Vagina (tissue), 2 donors: Measurements from ENCODE around the gene TLCD2. TPM values are rescaled to one million over a fixed set of nuclear protein-coding genes. Genes with fewer than 3 reads are reported as not detected.
"Not testable (repeated sequence)": the region's sequence is repeated elsewhere in the genome, so short reads cannot be mapped to it uniquely, and the experiment has no call there.

Experiments
- DNase-seq, 2 donors: peaks; one replicate each; pipeline ENCODE4 v3.0.0-alpha.2; 2017; ENCODE audit errors: extremely low spot score in 2 of 2
- H3K27ac ChIP-seq: fragments of 200-600 bp; sonication (generic); one replicate; pipeline ENCODE4 v1.5.1; 2019
- H3K27me3 ChIP-seq: fragments of 200-600 bp; sonication (generic); one replicate; pipeline ENCODE4 v1.5.1; 2019
- H3K36me3 ChIP-seq, 2 donors: fragments of 200-600 bp; sonication (generic); one replicate each; pipeline ENCODE4 v1.5.1; 2017 to 2019
- H3K4me1 ChIP-seq: fragments of 200-600 bp; sonication (generic); one replicate; pipeline ENCODE4 v1.5.1; 2019
- H3K4me3 ChIP-seq, 2 donors: fragments of 200-600 bp; sonication (generic); 1 replicate in 1 of 2; 2 replicates in 1 of 2; pipeline ENCODE4 v1.5.1; 2016 to 2019
- H3K9me3 ChIP-seq: fragments of 200-600 bp; sonication (generic); one replicate; pipeline ENCODE4 v1.5.1; 2019
- CTCF ChIP-seq, 3 experiments: fragments of 450-650 bp in 2 of 3; fragments of 200-600 bp in 1 of 3; sonication (generic) in 1 of 3; IDR thresholded peaks; one replicate each; pipeline ENCODE4 v1.5.1; 2017 to 2019; ENCODE audit warnings: antibody characterized with exemption in 3 of 3, mild to moderate bottlenecking in 2 of 3, moderate library complexity in 2 of 3
- POLR2A ChIP-seq, 2 donors: fragments of 450-650 bp; IDR thresholded peaks; one replicate each; pipeline ENCODE4 v1.6.1; 2017; ENCODE audit warnings: antibody characterized with exemption in 2 of 2, mild to moderate bottlenecking in 2 of 2, moderate library complexity in 2 of 2
- POLR2AphosphoS5 ChIP-seq, 2 donors: sonication (generic); formaldehyde crosslinking; IDR thresholded peaks; one replicate each; pipeline ENCODE4 v1.9.0; 2017; ENCODE audit warnings: antibody characterized with exemption in 2 of 2, mild to moderate bottlenecking in 2 of 2, low read depth in 1 of 2; ENCODE audit not compliant: insufficient read depth in 1 of 2
- intact Hi-C: fragments of 100-400 bp; cut with DNase I; formaldehyde crosslinking; loops from one replicate; pipeline ENCODE4 v1.15.1; 2023
- total RNA-seq: library from RNA; depleted of rRNA; stranded (reverse); fragments of >200 nt; gene quantifications from one replicate; pipeline ENCODE4 v1.2.3, GENCODE V29; 2016

Gene TLCD2
- total RNA-seq, 1 donor from 2014 or later, result 10.8 TPM

DNA sequence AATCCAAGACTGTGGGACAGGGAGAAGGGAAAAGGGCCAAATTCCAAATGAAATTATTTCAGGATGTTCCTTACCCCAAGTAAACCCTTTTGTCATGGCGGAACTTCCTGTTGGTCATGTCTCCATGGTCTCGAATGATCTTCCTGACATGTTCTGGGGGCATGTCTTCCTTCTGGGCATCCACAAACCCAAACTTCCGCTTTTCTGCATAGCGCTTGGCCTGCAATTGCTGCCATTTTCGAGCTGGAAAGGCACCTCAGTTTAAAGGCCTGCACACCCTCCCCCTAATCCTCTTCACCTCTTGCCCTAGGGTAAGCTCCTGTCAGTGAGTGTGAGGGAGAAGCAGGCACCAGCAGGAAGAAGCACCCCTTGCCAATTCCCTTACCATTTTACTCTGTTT, 26.7 kb downstream of the TLCD2 start:
- peak overlapping the region; percentile 86 for H3K27ac ChIP-seq
- peaks cover 29% of the 10 kb centered on the region for H3K4me1 ChIP-seq
- intact Hi-C loops, result no loop called here
- peaks cover 5 to 51% of the 10 kb centered on the region in 2 donors for H3K36me3 ChIP-seq
- TF ChIP-seq POLR2AphosphoS5 (IDR thresholded peaks at IDR 0.05; ENCODE audit: insufficient read depth in 1 of 2, low read depth in 1 of 2) (no peak), POLR2A (IDR thresholded peaks at IDR 0.05) (no peak), CTCF (IDR thresholded peaks at IDR 0.05) (no peak)
- no peaks in the 10 kb centered on the region for H3K27me3 ChIP-seq
- no peaks in the 10 kb centered on the region for H3K9me3 ChIP-seq
- no peak for DNase-seq
- H3K4me3 ChIP-seq, result peak overlapping the region; percentile 57 to 96

DNA sequence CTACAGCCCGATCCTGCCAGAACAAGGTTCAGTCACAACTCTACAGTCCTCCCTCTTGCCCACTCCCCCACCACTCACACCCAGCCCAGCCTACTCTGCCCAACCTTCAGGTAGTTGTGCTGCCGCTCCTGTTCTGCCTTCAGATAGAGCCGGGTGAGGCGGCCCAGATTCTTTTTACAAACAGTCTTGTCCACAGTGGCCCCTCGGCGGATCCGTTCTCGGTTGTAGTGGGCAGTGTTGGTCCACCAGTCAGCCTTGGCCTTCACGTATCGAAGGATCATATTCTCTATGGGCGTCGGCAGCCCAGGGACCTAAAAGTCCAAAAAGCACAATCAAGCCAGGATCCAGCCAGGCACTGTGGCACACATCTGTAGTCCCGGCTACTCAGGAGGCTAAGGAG, 33.8 kb downstream of the TLCD2 start:
- no peak for TF ChIP-seq POLR2AphosphoS5 (IDR thresholded peaks at IDR 0.05; ENCODE audit: insufficient read depth in 1 of 2, low read depth in 1 of 2)
- TF ChIP-seq CTCF (IDR thresholded peaks at IDR 0.05), result no peak
- no peak for TF ChIP-seq POLR2A (IDR thresholded peaks at IDR 0.05)
- H3K27me3 ChIP-seq, result no peaks in the 10 kb centered on the region
- peaks cover 9 to 100% of the 10 kb centered on the region in 2 donors for H3K36me3 ChIP-seq
- intact Hi-C loops, result loop anchor here (10.0 kb wide), 1 partner anchor 188 kb away; no protein-coding TSS in a partner anchor
- peaks cover 1% of the 10 kb centered on the region for H3K4me1 ChIP-seq
- no peak for DNase-seq
- H3K9me3 ChIP-seq, result no peaks in the 10 kb centered on the region
- H3K4me3 ChIP-seq, result no peak overlapping the region
- no peak overlapping the region for H3K27ac ChIP-seq

- no peak overlapping the region for H3K27ac ChIP-seq
- no peaks in the 10 kb centered on the region for H3K9me3 ChIP-seq
- H3K27me3 ChIP-seq, result no peaks in the 10 kb centered on the region
- peaks cover 11% of the 10 kb centered on the region for H3K4me1 ChIP-seq
- TF ChIP-seq POLR2AphosphoS5 (IDR thresholded peaks at IDR 0.05; ENCODE audit: insufficient read depth in 1 of 2, low read depth in 1 of 2) (peak in 1 of 2 donors; percentile 12), POLR2A (IDR thresholded peaks at IDR 0.05) (no peak), CTCF (IDR thresholded peaks at IDR 0.05) (no peak)
- intact Hi-C loops, result loop anchor here (10.0 kb wide), 1 partner anchor 192 kb away; no protein-coding TSS in a partner anchor
- H3K36me3 ChIP-seq, result peaks cover 7 to 90% of the 10 kb centered on the region in 2 donors
- H3K4me3 ChIP-seq, result no peak overlapping the region
- no peak for DNase-seq
These were observed 37.0 kb downstream of the TLCD2 start for GRCh38 chr17:1673041-1673785.

DNA sequence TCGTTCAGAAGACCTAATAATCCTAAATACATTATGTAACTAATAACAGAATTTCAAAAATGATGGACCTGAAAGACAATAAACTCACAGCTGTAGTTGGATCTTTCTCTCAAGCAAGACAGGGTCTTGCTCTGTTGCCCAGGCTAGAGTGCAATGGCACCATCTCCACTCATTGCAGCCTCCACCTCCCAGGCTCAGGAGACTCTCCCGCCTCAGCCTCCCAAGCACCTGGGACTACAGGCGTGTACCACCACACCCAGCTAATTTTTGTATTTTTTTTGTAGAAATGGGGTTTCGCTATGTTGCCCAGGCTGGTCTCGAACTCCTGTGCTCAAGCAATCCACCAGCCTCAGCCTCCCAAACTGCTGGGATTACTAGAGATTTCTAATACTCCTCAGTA, 46.2 kb downstream of the TLCD2 start:
- intact Hi-C loops, result not testable (repeated sequence)

DNA sequence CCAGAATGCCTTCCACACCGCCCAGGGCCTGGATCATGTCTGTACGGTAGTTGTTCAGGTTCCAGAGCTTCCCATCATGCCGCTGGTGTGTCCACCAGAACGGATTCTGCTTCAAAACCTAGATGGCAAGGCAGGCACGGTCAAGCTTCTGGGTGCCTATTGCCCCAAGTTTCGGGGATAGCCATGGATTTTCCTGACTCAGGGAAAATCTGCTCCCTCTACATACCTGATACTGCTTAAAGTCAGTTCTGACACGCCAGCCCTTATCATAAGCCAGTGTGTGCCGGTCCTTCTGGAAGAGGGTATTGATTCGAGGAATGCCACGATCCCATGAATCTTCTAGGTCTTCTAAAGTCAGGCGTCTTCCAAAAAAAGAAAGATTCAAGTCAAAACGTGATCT, 49.1 kb downstream of the TLCD2 start:
- Histone ChIP-seq H3K9me3 (no peaks in the 10 kb centered on the region), H3K36me3 (peaks cover 7 to 88% of the 10 kb centered on the region in 2 donors), H3K27ac (no peak overlapping the region), H3K4me3 (no peak overlapping the region), H3K27me3 (no peaks in the 10 kb centered on the region), H3K4me1 (no peaks in the 10 kb centered on the region)
- intact Hi-C loops, result no loop called here
- no peak for TF ChIP-seq POLR2A (IDR thresholded peaks at IDR 0.05)
- no peak for TF ChIP-seq POLR2AphosphoS5 (IDR thresholded peaks at IDR 0.05; ENCODE audit: insufficient read depth in 1 of 2, low read depth in 1 of 2)
- TF ChIP-seq CTCF (IDR thresholded peaks at IDR 0.05), result no peak
- DNase-seq, result no peak

More for the DNA sequence above, 46.2 kb downstream of the TLCD2 start:
- not testable (repeated sequence) for H3K9me3 ChIP-seq, DNase-seq, H3K27ac ChIP-seq, H3K4me1 ChIP-seq, H3K27me3 ChIP-seq, H3K4me3 ChIP-seq
- H3K36me3 ChIP-seq, result peaks cover 9 to 73% of the 10 kb centered on the region in 2 donors
